GM23248 (cell line): Measurements from ENCODE around the gene NEFH. TPM values are rescaled to one million over a fixed set of nuclear protein-coding genes. Genes with fewer than 3 reads are reported as not detected.

Experiments
- DNase-seq: peaks from one replicate; pipeline ENCODE4 v3.0.0-alpha.2; 2015
- H2AFZ ChIP-seq: fragments of 200-600 bp; sonication (generic); 2 replicates; pipeline ENCODE4 v1.6.1; 2016; ENCODE audit warnings: antibody characterized with exemption
- H3F3A ChIP-seq: fragments of 200-600 bp; sonication (generic); 2 replicates; pipeline ENCODE4 v1.6.1; 2016; ENCODE audit warnings: mild to moderate bottlenecking, antibody characterized with exemption, mixed run types; ENCODE audit not compliant: insufficient read depth
- H3K27ac ChIP-seq: fragments of 200-600 bp; sonication (generic); 2 replicates; pipeline ENCODE4 v1.5.1; 2016; ENCODE audit warnings: mild to moderate bottlenecking
- H3K27me3 ChIP-seq: fragments of 200-600 bp; sonication (generic); replicated peaks from 2 replicates; pipeline ENCODE4 v1.6.1; 2016; ENCODE audit warnings: mild to moderate bottlenecking; ENCODE audit not compliant: insufficient read depth
- H3K36me3 ChIP-seq: fragments of 200-600 bp; sonication (generic); 2 replicates; pipeline ENCODE4 v1.6.1; 2016; ENCODE audit warnings: low read depth, mild to moderate bottlenecking
- H3K4me1 ChIP-seq: fragments of 200-600 bp; sonication (generic); 2 replicates; pipeline ENCODE4 v1.6.1; 2016; ENCODE audit warnings: mild to moderate bottlenecking; ENCODE audit not compliant: insufficient read depth
- H3K4me2 ChIP-seq: fragments of 200-600 bp; sonication (generic); one replicate; pipeline ENCODE4 v1.6.1; 2016; ENCODE audit warnings: mild to moderate bottlenecking; ENCODE audit not compliant: unreplicated experiment
- H3K4me3 ChIP-seq: fragments of 200-600 bp; sonication (generic); 2 replicates; pipeline ENCODE4 v1.5.1; 2016; ENCODE audit warnings: mild to moderate bottlenecking
- H3K79me2 ChIP-seq: fragments of 200-600 bp; sonication (generic); 2 replicates; pipeline ENCODE4 v1.6.1; 2016; ENCODE audit warnings: mild to moderate bottlenecking; ENCODE audit not compliant: insufficient read depth
- H3K9ac ChIP-seq: fragments of 200-600 bp; sonication (generic); 2 replicates; pipeline ENCODE4 v1.6.1; 2016; ENCODE audit warnings: mild to moderate bottlenecking
- H3K9me2 ChIP-seq: fragments of 200-600 bp; sonication (generic); 2 replicates; pipeline ENCODE4 v1.6.1; 2016; ENCODE audit warnings: mixed run types, mild to moderate bottlenecking, moderate library complexity; ENCODE audit not compliant: insufficient read depth
- H3K9me3 ChIP-seq: fragments of 200-600 bp; sonication (generic); one replicate; pipeline ENCODE4 v1.6.1; 2017; ENCODE audit warnings: low read depth
- H4K20me1 ChIP-seq: fragments of 200-600 bp; sonication (generic); 2 replicates; pipeline ENCODE4 v1.6.0; 2016; ENCODE audit not compliant: insufficient read depth
- EZH2 ChIP-seq: fragments of 200-600 bp; sonication (generic); IDR thresholded peaks from 2 replicates; pipeline ENCODE4 v1.6.1; 2018; ENCODE audit warnings: antibody characterized with exemption, mild to moderate bottlenecking; ENCODE audit not compliant: insufficient read depth, poor library complexity, severe bottlenecking
- EZH2phosphoT487 ChIP-seq: fragments of 200-600 bp; sonication (generic); IDR thresholded peaks from 2 replicates; pipeline ENCODE4 v1.6.1; 2018; ENCODE audit warnings: antibody characterized with exemption, moderate library complexity, mild to moderate bottlenecking, low read depth; ENCODE audit not compliant: insufficient read depth
- WGBS, 2 experiments: methylation state at CpG; one replicate each; pipeline ENCODE4 v1.1.6; 2015 to 2017; ENCODE audit warnings: low lambda C conversion rate in 2 of 2, low coverage in 1 of 2; ENCODE audit errors: missing lambda C conversion rate in 2 of 2; 5-methylcytosine and 5-hydroxymethylcytosine counted together
- in situ Hi-C: fragments of 300-500 bp; cut with MboI; formaldehyde crosslinking; loops from 2 replicates; pipeline ENCODE4 v1.15.0; 2020
- polyA plus RNA-seq: library from polyadenylated mRNA; unstranded; fragments of >200 nt; fragmentation: Nextera tagmentation; extraction: Ambion mirVana; gene quantifications from 2 replicates; pipeline ENCODE4 v1.2.1, GENCODE V29; 2016
- total RNA-seq: library from RNA; depleted of rRNA; stranded (reverse); fragments of >200 nt; shearing (Covaris generic); gene quantifications from 2 replicates; pipeline ENCODE4 v1.2.3, GENCODE V29; 2014

The NEFH gene
- total and polyA plus RNA-seq, 2 experiments from 2014 or later: 0.65 to 2.5 TPM

GRCh38 chr22:29519996-29520395 is 40.0 kb downstream of the NEFH start:
- in situ Hi-C loops: loop anchor here (10.0 kb wide), 1 partner anchor 125 kb away; no protein-coding TSS in a partner anchor
- no peak overlapping the region for H3K4me3 ChIP-seq
- H3K36me3 ChIP-seq: peaks cover 59% of the 10 kb centered on the region
- no peaks in the 10 kb centered on the region for H3K27me3 ChIP-seq
- H3K9ac ChIP-seq: no peak overlapping the region
- DNase-seq: no peak
- H3K9me3 ChIP-seq: no peaks in the 10 kb centered on the region
- H3F3A ChIP-seq: peaks cover 13% of the 10 kb centered on the region; the same call in 1 of the 2 replicates
- H3K4me2 ChIP-seq: no peak overlapping the region
- H2AFZ ChIP-seq: no peak overlapping the region
- no peaks in the 10 kb centered on the region for H3K9me2 ChIP-seq
- WGBS, 2 experiments: 100% methylated on average over 1 of the region's 1 CpG
- no peak overlapping the region for H3K27ac ChIP-seq
- H4K20me1 ChIP-seq: no peaks in the 10 kb centered on the region
- H3K4me1 ChIP-seq: 0 out of 2 replicates have a peak, but pooled peaks cover 5% of the 10 kb centered on the region
- no peak for TF ChIP-seq EZH2phosphoT487
- no peak for TF ChIP-seq EZH2
- no peaks in the 10 kb centered on the region for H3K79me2 ChIP-seq

GRCh38 chr22:29520851-29521250 is 40.8 kb downstream of the NEFH start:
- H3K36me3 ChIP-seq: peaks cover 59% of the 10 kb centered on the region
- no peak for TF ChIP-seq EZH2phosphoT487
- no peak for TF ChIP-seq EZH2
- WGBS, 2 experiments: 40 to 47% methylated on average over 4 of the region's 4 CpGs
- H2AFZ ChIP-seq: no peak overlapping the region
- H3K4me1 ChIP-seq: 0 out of 2 replicates have a peak, but pooled peaks cover 5% of the 10 kb centered on the region
- no peaks in the 10 kb centered on the region for H3K9me2 ChIP-seq
- peak overlapping the region; percentile 80 for H3K27ac ChIP-seq
- peak overlapping the region; percentile 59 for H3K9ac ChIP-seq
- H4K20me1 ChIP-seq: no peaks in the 10 kb centered on the region
- H3K4me2 ChIP-seq: no peak overlapping the region
- H3K9me3 ChIP-seq: no peaks in the 10 kb centered on the region
- peak; percentile 86 for DNase-seq
- in situ Hi-C loops: no loop called here
- no peak overlapping the region for H3K4me3 ChIP-seq
- H3K27me3 ChIP-seq: no peaks in the 10 kb centered on the region
- no peaks in the 10 kb centered on the region for H3K79me2 ChIP-seq
- H3F3A ChIP-seq: peaks cover 13% of the 10 kb centered on the region; the same call in 1 of the 2 replicates

GRCh38 chr22:29521526-29521925 is 41.5 kb downstream of the NEFH start:
- TF ChIP-seq EZH2: no peak
- no peak for TF ChIP-seq EZH2phosphoT487
- Histone ChIP-seq H3K4me2 (no peak overlapping the region), H3K4me1 (0 out of 2 replicates have a peak, but pooled peaks cover 5% of the 10 kb centered on the region), H3F3A (peaks cover 13% of the 10 kb centered on the region; the same call in 1 of the 2 replicates), H3K9me2 (no peaks in the 10 kb centered on the region), H3K36me3 (peaks cover 59% of the 10 kb centered on the region), H3K79me2 (no peaks in the 10 kb centered on the region), H4K20me1 (no peaks in the 10 kb centered on the region), H2AFZ (no peak overlapping the region), H3K4me3 (no peak overlapping the region), H3K27ac (peak overlapping the region; percentile 80), H3K9ac (peak overlapping the region; percentile 59), H3K27me3 (no peaks in the 10 kb centered on the region), H3K9me3 (no peaks in the 10 kb centered on the region)
- 91% methylated on average over 7 of the region's 7 CpGs for WGBS, 2 experiments
- in situ Hi-C loops: no loop called here
- no peak for DNase-seq

- Histone ChIP-seq H3K27ac (no peak overlapping the region), H3F3A (peaks cover 13% of the 10 kb centered on the region; the same call in 1 of the 2 replicates), H3K9ac (no peak overlapping the region), H2AFZ (no peak overlapping the region), H3K9me3 (no peaks in the 10 kb centered on the region), H3K4me1 (0 out of 2 replicates have a peak, but pooled peaks cover 5% of the 10 kb centered on the region), H3K4me3 (no peak overlapping the region), H4K20me1 (no peaks in the 10 kb centered on the region), H3K4me2 (no peak overlapping the region), H3K27me3 (no peaks in the 10 kb centered on the region), H3K36me3 (peaks cover 61% of the 10 kb centered on the region), H3K79me2 (no peaks in the 10 kb centered on the region), H3K9me2 (no peaks in the 10 kb centered on the region)
- no peak for DNase-seq
- 92 to 97% methylated on average over 2 of the region's 2 CpGs for WGBS, 2 experiments
- in situ Hi-C loops: no loop called here
- TF ChIP-seq EZH2: no peak
- no peak for TF ChIP-seq EZH2phosphoT487
These were observed 43.7 kb downstream of the NEFH start for GRCh38 chr22:29523761-29524160.
